Testis (tissue), 3 donors: ENCODE data around the gene IFITM2. TPM values are rescaled to one million over a fixed set of nuclear protein-coding genes. Genes with fewer than 3 reads are reported as not detected.
"Not testable (repeated sequence)": the region's sequence is repeated elsewhere in the genome, so short reads cannot be mapped to it uniquely, and the experiment has no call there.

Experiments
- DNase-seq: peaks from one replicate; pipeline ENCODE4 v3.0.0-alpha.2; 2019
- H3K27ac ChIP-seq, 2 donors: fragments of 200-600 bp; sonication (generic); one replicate each; pipeline ENCODE4 v1.5.1; 2019
- H3K27me3 ChIP-seq: fragments of 200-600 bp; sonication (generic); one replicate; pipeline ENCODE4 v1.5.1; 2019
- H3K36me3 ChIP-seq: fragments of 200-600 bp; sonication (generic); one replicate; pipeline ENCODE4 v1.5.1; 2017; ENCODE audit warnings: low read depth; ENCODE audit errors: missing control alignments
- H3K4me1 ChIP-seq: fragments of 200-600 bp; sonication (generic); one replicate; pipeline ENCODE4 v1.5.1; 2019
- H3K4me3 ChIP-seq, 2 donors: fragments of 200-600 bp; sonication (generic); one replicate each; pipeline ENCODE4 v1.5.1; 2017 to 2019
- H3K9me3 ChIP-seq: fragments of 200-600 bp; sonication (generic); one replicate; pipeline ENCODE4 v1.5.1; 2017
- POLR2A ChIP-seq: fragments of 450-650 bp; IDR thresholded peaks from one replicate; pipeline ENCODE4 v1.6.1; 2017; ENCODE audit warnings: antibody characterized with exemption, mild to moderate bottlenecking, moderate library complexity
- WGBS, 2 donors: methylation state at CpG; one replicate each; pipeline ENCODE4 v1.1.5; 2018; 5-methylcytosine and 5-hydroxymethylcytosine counted together
- intact Hi-C: fragments of 100-400 bp; cut with DNase I; formaldehyde crosslinking; loops from one replicate; pipeline ENCODE4 v1.15.1; 2023; ENCODE audit warnings: low total_unique reads
- polyA plus RNA-seq: library from polyadenylated mRNA; stranded (reverse); fragments of 350-450 nt; fragmentation: Illumina TruSeq; extraction: RNeasy Lipid Tissue Mini Kit (QIAGEN cat#74804); gene quantifications from one replicate; pipeline ENCODE4 v1.2.3, GENCODE V29; 2014; ENCODE audit warnings: low read depth, low replicate concordance; ENCODE audit not compliant: insufficient read depth
- total RNA-seq, 2 donors: library from RNA; depleted of rRNA; stranded (reverse); fragments of >200 nt; gene quantifications; one replicate each; pipeline ENCODE4 v1.2.3, GENCODE V29; 2016
- TF ChIP-seq, protein P1 (sequence below), 3 experiments: fragments of 450-650 bp in 2 of 3; fragments of 200-600 bp in 1 of 3; sonication (generic) in 1 of 3; IDR thresholded peaks; one replicate each; pipeline ENCODE4 v1.5.1; 2016 to 2019; ENCODE audit warnings: antibody characterized with exemption in 3 of 3, mild to moderate bottlenecking in 2 of 3, moderate library complexity in 1 of 3

Gene IFITM2
- total and polyA plus RNA-seq, 3 donors from 2014 or later: 119 to 283 (median 169) TPM

DNA sequence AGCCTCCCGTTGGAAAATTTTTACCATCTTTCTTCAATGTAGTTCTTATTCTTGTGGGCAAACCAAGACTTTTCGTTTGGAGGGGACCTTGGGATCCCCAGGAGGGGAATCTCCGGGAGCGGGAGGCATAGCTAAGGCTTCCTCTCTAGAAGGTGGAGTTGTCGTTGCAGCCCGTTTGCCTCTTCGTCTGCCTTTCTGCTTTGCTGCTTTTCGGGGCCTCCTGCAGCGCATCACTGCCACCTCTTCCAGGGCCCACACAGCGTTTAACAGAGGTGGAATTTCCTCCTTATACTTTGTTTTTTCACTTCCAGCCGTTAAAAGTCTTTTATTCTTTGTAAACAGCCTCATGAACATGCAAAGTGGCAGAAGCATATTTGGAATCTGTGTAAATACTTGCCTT lies 16.5 kb downstream of the IFITM2 start:
- peaks cover 64% of the 10 kb centered on the region for H3K4me1 ChIP-seq
- no peaks in the 10 kb centered on the region for H3K9me3 ChIP-seq
- TF ChIP-seq, protein P1, sequence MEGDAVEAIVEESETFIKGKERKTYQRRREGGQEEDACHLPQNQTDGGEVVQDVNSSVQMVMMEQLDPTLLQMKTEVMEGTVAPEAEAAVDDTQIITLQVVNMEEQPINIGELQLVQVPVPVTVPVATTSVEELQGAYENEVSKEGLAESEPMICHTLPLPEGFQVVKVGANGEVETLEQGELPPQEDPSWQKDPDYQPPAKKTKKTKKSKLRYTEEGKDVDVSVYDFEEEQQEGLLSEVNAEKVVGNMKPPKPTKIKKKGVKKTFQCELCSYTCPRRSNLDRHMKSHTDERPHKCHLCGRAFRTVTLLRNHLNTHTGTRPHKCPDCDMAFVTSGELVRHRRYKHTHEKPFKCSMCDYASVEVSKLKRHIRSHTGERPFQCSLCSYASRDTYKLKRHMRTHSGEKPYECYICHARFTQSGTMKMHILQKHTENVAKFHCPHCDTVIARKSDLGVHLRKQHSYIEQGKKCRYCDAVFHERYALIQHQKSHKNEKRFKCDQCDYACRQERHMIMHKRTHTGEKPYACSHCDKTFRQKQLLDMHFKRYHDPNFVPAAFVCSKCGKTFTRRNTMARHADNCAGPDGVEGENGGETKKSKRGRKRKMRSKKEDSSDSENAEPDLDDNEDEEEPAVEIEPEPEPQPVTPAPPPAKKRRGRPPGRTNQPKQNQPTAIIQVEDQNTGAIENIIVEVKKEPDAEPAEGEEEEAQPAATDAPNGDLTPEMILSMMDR (IDR thresholded peaks at IDR 0.05): no peak
- TF ChIP-seq POLR2A: no peak
- H3K27ac ChIP-seq: peak overlapping the region; percentile 91 to 94
- no peaks in the 10 kb centered on the region for H3K27me3 ChIP-seq
- DNase-seq: peak; percentile 26
- H3K4me3 ChIP-seq: no peak overlapping the region
- H3K36me3 ChIP-seq: no peaks in the 10 kb centered on the region
- intact Hi-C loops: no loop called here
- 49 to 54% methylated on average over 11 of the region's 11 CpGs for WGBS, 2 donors

DNA sequence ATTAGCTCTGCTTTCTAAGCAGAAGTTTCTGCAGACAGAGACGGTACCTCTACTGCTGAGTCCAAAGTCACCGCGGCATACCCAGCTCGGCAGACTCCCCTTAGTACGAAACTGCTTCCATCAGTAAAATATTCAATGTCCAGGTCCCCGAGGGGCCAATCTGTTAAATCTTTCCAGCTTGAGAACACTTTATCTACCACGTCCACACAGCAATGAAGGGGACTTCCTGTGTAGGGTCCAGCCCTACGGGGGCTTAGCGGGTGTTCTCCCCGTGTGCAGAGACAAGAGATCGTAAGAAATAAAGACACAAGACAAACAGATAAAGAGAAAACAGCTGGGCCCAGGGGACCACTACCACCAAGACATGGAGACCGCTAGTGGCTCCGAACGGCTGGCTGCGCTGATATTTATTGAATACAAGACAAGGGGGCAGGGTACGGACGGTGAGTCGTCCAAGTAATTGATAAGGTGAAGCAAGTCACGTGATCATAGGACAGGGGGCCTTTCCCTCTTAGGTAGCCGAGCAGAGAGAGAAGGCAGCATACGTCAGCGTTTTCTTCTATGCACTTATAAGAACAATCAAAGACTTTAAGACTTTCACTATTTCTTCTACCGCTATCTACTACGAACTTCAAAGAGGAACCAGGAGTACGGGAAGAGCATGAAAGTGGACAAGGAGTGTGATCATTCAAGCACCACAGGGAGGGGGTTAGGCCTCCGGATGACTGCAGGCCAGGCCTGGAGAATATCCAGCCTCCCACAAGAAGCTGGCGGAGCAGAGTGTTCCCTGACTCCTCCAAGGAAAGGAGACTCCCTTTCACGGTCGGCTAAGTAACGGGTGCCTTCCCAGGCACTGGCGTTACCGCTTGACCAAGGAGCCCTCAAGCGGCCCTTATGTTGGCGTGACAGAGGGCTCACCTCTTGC lies 17.2 kb downstream of the IFITM2 start:
- H3K27me3 ChIP-seq, H3K4me3 ChIP-seq, H3K9me3 ChIP-seq, H3K36me3 ChIP-seq, intact Hi-C loops: not testable (repeated sequence)
- peaks cover 67% of the 10 kb centered on the region for H3K4me1 ChIP-seq
- H3K27ac ChIP-seq: peak overlapping the region; percentile 91 to 94
- WGBS, 2 donors: 29 to 35% methylated on average over 25 to 28 of the region's 34 CpGs
- DNase-seq: peak; percentile 78

DNA sequence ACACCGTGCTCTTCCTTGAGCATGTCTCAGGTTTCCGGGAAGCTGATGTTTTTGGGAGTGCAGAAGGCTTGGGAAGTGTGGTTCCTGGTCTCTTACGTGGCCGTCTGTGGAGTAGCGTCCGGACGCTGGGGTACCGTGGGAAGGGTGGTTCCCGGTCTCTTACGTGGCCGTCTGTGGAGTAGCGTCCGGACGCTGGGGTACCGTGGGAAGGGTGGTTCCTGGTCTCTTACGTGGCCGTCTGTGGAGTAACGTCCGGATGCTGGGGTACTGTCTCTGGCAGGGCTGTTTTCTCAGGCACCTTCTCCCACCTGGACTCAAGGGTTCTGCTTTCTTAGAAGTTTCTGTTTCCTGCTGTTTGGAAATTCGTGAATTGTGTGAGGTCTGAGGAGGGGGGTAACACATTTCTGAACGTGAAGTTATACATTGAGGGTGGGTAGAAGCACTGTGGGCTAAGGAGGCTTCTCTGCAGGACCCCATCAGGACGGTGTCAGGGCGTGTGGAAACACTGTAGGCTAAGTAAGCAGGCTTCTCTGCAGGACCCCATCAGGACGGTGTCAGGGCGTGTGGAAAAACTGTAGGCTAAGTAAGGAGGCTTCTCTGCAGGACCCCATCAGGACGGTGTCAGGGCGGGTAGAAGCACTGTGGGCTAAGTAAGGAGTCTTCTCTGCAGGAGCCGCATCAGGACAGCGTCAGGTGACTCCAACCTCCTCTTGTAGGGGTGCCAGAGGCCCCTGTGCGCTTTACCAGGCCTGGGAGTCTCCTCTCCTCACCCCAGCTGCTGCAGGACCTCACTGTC lies 18.4 kb downstream of the IFITM2 start:
- TF ChIP-seq POLR2A: no peak
- TF ChIP-seq, protein P1 (IDR thresholded peaks at IDR 0.05): no peak
- Histone ChIP-seq H3K27ac (peak overlapping the region; percentile 91 to 94), H3K9me3 (no peaks in the 10 kb centered on the region), H3K36me3 (no peaks in the 10 kb centered on the region), H3K4me1 (peaks cover 67% of the 10 kb centered on the region), H3K4me3 (no peak overlapping the region), H3K27me3 (no peaks in the 10 kb centered on the region)
- WGBS, 2 donors: 75 to 81% methylated on average over 30 of the region's 30 CpGs
- intact Hi-C loops: no loop called here
- DNase-seq: peak; percentile 14

DNA sequence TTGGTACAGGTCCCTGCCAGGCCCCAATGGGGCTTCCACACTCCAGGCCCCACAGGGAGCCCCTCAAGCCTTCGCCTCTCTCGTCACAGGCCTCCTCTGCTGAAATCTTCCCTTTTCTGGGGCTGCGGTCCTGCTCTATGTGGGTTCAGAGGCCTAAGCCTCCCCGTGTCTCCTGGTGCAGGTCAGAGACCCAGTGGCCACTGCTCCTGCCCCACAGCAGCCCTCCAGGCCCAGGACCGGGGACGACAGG lies 18.9 kb downstream of the IFITM2 start:
- no peaks in the 10 kb centered on the region for H3K36me3 ChIP-seq
- intact Hi-C loops: no loop called here

More for the DNA sequence above, 18.9 kb downstream of the IFITM2 start:
- Histone ChIP-seq H3K4me1 (peaks cover 67% of the 10 kb centered on the region), H3K9me3 (no peaks in the 10 kb centered on the region), H3K27ac (peak overlapping the region; percentile 91 to 94), H3K27me3 (no peaks in the 10 kb centered on the region), H3K4me3 (no peak overlapping the region)
- no peak for DNase-seq
- TF ChIP-seq, protein P1 (IDR thresholded peaks at IDR 0.05): no peak
- 45 to 49% methylated on average over 2 to 6 of the region's 6 CpGs for WGBS, 2 donors
